Measurements from ENCODE around the gene SEMA5B. TPM values are rescaled to one million over a fixed set of nuclear protein-coding genes. Genes with fewer than 3 reads are reported as not detected.

The SEMA5B gene
- total RNA-seq, 2 experiments from 2014 or later: 0.22 TPM; not detected in 1

DNA sequence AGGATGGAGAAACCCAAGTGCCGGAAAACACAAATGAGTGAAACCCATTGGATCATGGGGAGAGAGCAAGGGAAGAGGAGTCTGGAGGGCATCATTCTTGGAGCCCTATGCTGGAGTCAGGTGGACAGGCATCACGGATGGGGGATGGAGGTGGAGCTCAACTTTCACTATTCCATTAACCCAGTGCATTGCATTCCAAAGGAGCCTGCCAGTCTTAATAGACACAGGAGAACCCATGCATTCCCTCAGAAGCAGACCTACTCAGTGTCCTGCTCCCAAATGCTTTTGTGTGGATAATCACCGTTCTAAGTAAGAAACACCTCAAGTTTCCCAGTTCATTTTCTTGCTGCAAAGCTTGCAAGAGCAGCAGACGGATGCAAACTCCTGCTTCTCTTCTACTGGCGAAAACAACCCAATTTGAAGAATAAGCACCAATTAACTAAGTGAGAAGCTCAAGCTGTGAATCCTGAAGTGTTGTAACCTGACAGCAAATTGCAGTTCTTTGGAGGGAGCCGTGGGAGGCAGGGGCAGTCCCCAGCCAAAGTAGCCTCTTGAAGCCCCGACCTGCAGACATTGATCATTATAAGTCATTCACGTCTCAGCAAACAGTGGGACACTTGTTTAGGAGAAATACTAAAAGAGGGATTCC lies 25.3 kb downstream of the SEMA5B start:
- Histone ChIP-seq H3K4me3 (ENCODE audit: low read length) (no peak overlapping the region), H3K9me3 (ENCODE audit: control insufficient read depth in 1 of 2, insufficient read depth in 1 of 2, low read length in 2 of 2) (no peaks in the 10 kb centered on the region), H3K27ac (ENCODE audit: low read depth in 1 of 2, low read length in 2 of 2) (no peak overlapping the region), H3K27me3 (ENCODE audit: control insufficient read depth in 1 of 2, insufficient read depth in 2 of 2, low read length in 2 of 2) (peaks cover 0 to 8% of the 10 kb centered on the region in 2 experiments), H3K36me3 (ENCODE audit: insufficient read depth, low read length) (no peaks in the 10 kb centered on the region), H3K4me1 (ENCODE audit: insufficient read depth, low read length) (no peaks in the 10 kb centered on the region)
- DNase-seq (no peak), ATAC-seq (ENCODE audit: poor library complexity) (no peak)
- ChIA-PET CTCF (no interaction called here), POLR2A (no interaction called here)
- Mint-ChIP-seq H3K27me3 (peaks cover 36% of the 10 kb centered on the region), H3K4me3 (no peak overlapping the region), H3K4me1 (ENCODE audit: low read depth) (no peaks in the 10 kb centered on the region), H3K27ac (no peak overlapping the region), H3K36me3 (ENCODE audit: low read depth) (no peaks in the 10 kb centered on the region), H3K9me3 (no peaks in the 10 kb centered on the region)
- intact Hi-C loops (cut with DNase I, micrococcal nuclease): no loop called here
- no peak for TF ChIP-seq CTCF (IDR thresholded peaks at IDR 0.05)

- Mint-ChIP-seq H3K4me3 (no peak overlapping the region), H3K36me3 (ENCODE audit: low read depth) (no peaks in the 10 kb centered on the region), H3K27ac (no peak overlapping the region), H3K4me1 (ENCODE audit: low read depth) (no peaks in the 10 kb centered on the region), H3K27me3 (peaks cover 31% of the 10 kb centered on the region), H3K9me3 (no peaks in the 10 kb centered on the region)
- ATAC-seq (ENCODE audit: poor library complexity) (no peak), DNase-seq (no peak)
- ChIA-PET POLR2A (no interaction called here), CTCF (no interaction called here)
- Histone ChIP-seq H3K36me3 (ENCODE audit: insufficient read depth, low read length) (no peaks in the 10 kb centered on the region), H3K9me3 (ENCODE audit: control insufficient read depth in 1 of 2, insufficient read depth in 1 of 2, low read length in 2 of 2) (no peaks in the 10 kb centered on the region), H3K27ac (ENCODE audit: low read depth in 1 of 2, low read length in 2 of 2) (no peak overlapping the region), H3K27me3 (ENCODE audit: control insufficient read depth in 1 of 2, insufficient read depth in 2 of 2, low read length in 2 of 2) (peaks cover 0 to 10% of the 10 kb centered on the region in 2 experiments), H3K4me3 (ENCODE audit: low read length) (no peak overlapping the region), H3K4me1 (ENCODE audit: insufficient read depth, low read length) (no peaks in the 10 kb centered on the region)
- intact Hi-C loops (cut with DNase I, micrococcal nuclease): no loop called here
- no peak for TF ChIP-seq CTCF (IDR thresholded peaks at IDR 0.05)
These were observed 28.7 kb downstream of the SEMA5B start for GRCh38 chr3:122998856-122999255.

GRCh38 chr3:122998206-122998605 lies 29.4 kb downstream of the SEMA5B start:
- Histone ChIP-seq H3K27ac (ENCODE audit: low read depth in 1 of 2, low read length in 2 of 2) (no peak overlapping the region), H3K27me3 (ENCODE audit: control insufficient read depth in 1 of 2, insufficient read depth in 2 of 2, low read length in 2 of 2) (peaks cover under 1 to 10% of the 10 kb centered on the region in 2 experiments), H3K4me3 (ENCODE audit: low read length) (no peak overlapping the region), H3K9me3 (ENCODE audit: control insufficient read depth in 1 of 2, insufficient read depth in 1 of 2, low read length in 2 of 2) (no peaks in the 10 kb centered on the region), H3K36me3 (ENCODE audit: insufficient read depth, low read length) (no peaks in the 10 kb centered on the region), H3K4me1 (ENCODE audit: insufficient read depth, low read length) (no peaks in the 10 kb centered on the region)
- intact Hi-C loops (cut with DNase I, micrococcal nuclease): no loop called here
- H3K27me3 Mint-ChIP-seq: peaks cover 35% of the 10 kb centered on the region
- CTCF ChIA-PET: no interaction called here
- no peaks in the 10 kb centered on the region for H3K36me3 Mint-ChIP-seq (ENCODE audit: low read depth)
- no peak overlapping the region for H3K27ac Mint-ChIP-seq
- no peaks in the 10 kb centered on the region for H3K9me3 Mint-ChIP-seq
- TF ChIP-seq CTCF (IDR thresholded peaks at IDR 0.05): no peak
- H3K4me1 Mint-ChIP-seq (ENCODE audit: low read depth): no peaks in the 10 kb centered on the region
- no peak overlapping the region for H3K4me3 Mint-ChIP-seq
- POLR2A ChIA-PET: no interaction called here
- DNase-seq (no peak), ATAC-seq (ENCODE audit: poor library complexity) (no peak)
